ENCODE data around the gene SLC44A3. TPM values are rescaled to one million over a fixed set of nuclear protein-coding genes. Genes with fewer than 3 reads are reported as not detected.
"Not testable (repeated sequence)": the region's sequence is repeated elsewhere in the genome, so short reads cannot be mapped to it uniquely, and the experiment has no call there.

The SLC44A3 gene
- total and polyA plus RNA-seq, 8 donors, result 13.0 to 52.5 (median 23.2) TPM

DNA sequence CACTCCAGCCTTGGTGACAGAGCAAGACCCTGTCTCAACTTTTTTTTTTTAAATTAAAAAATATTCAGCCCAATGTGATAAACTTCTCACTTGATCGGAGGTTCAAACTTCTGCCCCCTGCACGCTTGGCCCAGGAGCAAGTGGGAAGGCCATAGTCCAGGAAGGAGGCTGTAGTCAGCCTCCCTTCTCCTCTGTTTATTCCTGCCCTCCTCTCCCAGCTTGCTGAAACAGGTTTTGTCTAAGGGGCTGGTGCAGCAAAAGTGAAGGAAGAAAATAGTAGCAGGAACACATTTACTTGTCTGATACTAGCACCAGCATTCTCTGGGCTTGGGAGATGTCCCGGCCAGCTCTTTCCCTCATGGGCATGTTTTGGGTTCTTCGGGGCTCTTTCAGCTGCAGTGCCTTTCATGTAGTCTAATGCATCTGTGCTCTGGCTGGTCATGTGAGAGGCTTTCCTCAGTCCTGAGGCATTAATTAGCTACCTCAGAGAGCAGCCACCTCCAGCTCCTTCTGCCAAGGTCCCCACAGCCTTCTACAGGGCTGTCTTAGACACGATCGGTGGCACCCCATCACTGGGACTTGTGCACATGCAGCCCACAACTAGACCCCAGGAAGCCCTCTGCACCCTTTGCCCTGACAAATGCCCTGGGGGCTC lies 12.9 kb downstream of the SLC44A3 start:
- TF ChIP-seq, protein P1, sequence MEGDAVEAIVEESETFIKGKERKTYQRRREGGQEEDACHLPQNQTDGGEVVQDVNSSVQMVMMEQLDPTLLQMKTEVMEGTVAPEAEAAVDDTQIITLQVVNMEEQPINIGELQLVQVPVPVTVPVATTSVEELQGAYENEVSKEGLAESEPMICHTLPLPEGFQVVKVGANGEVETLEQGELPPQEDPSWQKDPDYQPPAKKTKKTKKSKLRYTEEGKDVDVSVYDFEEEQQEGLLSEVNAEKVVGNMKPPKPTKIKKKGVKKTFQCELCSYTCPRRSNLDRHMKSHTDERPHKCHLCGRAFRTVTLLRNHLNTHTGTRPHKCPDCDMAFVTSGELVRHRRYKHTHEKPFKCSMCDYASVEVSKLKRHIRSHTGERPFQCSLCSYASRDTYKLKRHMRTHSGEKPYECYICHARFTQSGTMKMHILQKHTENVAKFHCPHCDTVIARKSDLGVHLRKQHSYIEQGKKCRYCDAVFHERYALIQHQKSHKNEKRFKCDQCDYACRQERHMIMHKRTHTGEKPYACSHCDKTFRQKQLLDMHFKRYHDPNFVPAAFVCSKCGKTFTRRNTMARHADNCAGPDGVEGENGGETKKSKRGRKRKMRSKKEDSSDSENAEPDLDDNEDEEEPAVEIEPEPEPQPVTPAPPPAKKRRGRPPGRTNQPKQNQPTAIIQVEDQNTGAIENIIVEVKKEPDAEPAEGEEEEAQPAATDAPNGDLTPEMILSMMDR (IDR thresholded peaks at IDR 0.05), result no peak
- DNase-seq (no peak), ATAC-seq (no peak), FAIRE-seq (no peak)
- Histone ChIP-seq H3K36me3 (peaks cover 0 to 22% (median 4%) of the 10 kb centered on the region in 3 donors), H3K4me3 (no peak overlapping the region), H3K9me3 (no peaks in the 10 kb centered on the region), H3K27ac (no peak overlapping the region), H3K27me3 (no peaks in the 10 kb centered on the region), H3K4me1 (no peaks in the 10 kb centered on the region)
- 95 to 96% methylated on average over 6 of the region's 6 CpGs for WGBS, 2 donors
- intact Hi-C loops (cut with DNase I), result no loop called here

GRCh38 chr1:94836891-94837290 lies 16.7 kb downstream of the SLC44A3 start:
- Histone ChIP-seq H3K9me3 (no peaks in the 10 kb centered on the region), H3K36me3 (peaks cover 0 to 11% (median 0%) of the 10 kb centered on the region in 3 donors), H3K27me3 (no peaks in the 10 kb centered on the region), H3K4me3 (no peak overlapping the region), H3K27ac (no peak overlapping the region), H3K4me1 (no peaks in the 10 kb centered on the region)
- intact Hi-C loops (cut with DNase I), result no loop called here
- TF ChIP-seq, protein P1 (IDR thresholded peaks at IDR 0.05), result no peak
- ATAC-seq (no peak), FAIRE-seq (no peak), DNase-seq (no peak)
- WGBS, 2 donors, result 93% methylated on average over 2 of the region's 2 CpGs

DNA sequence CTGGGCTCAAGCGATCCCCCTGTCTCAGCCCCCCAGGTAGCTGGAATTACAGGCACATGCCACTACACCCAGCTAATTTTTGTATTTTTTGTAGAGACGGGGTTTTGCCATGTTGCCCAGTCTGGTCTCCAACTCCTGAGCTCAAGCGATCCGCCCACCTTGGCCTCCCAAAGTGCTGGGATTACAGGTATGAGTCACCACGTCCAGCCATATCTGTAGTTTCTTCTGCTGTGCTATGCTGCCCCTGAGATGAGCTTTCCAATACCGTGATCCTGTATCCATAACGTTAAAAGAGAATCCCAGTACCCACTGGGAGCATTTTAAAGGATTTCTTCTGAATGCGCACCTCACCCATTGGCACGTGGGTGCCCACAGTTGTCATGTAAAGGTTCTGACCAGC lies 20.2 kb downstream of the SLC44A3 start:
- ATAC-seq, result not testable (repeated sequence)

GRCh38 chr1:94840808-94841207 lies 20.7 kb downstream of the SLC44A3 start:
- DNase-seq, result no peak
- 94 to 98% methylated on average over 5 of the region's 5 CpGs for WGBS, 2 donors
- FAIRE-seq, result no peak
- no peak for ATAC-seq
- intact Hi-C loops (cut with DNase I), result no loop called here
- H3K36me3 ChIP-seq, result peaks cover 0 to 34% (median 10%) of the 10 kb centered on the region in 3 donors
- TF ChIP-seq, protein P1 (IDR thresholded peaks at IDR 0.05), result no peak
- no peak overlapping the region for H3K27ac ChIP-seq
- no peaks in the 10 kb centered on the region for H3K9me3 ChIP-seq
- no peaks in the 10 kb centered on the region for H3K4me1 ChIP-seq
- H3K4me3 ChIP-seq, result no peak overlapping the region
- H3K27me3 ChIP-seq, result no peaks in the 10 kb centered on the region

More for the DNA sequence above, 20.2 kb downstream of the SLC44A3 start:
- peaks cover 0 to 30% (median 6%) of the 10 kb centered on the region in 3 donors for H3K36me3 ChIP-seq
- WGBS, 2 donors, result 93 to 96% methylated on average over 9 of the region's 9 CpGs
- intact Hi-C loops (cut with DNase I); H3K27ac ChIP-seq; H3K4me3 ChIP-seq; H3K9me3 ChIP-seq; FAIRE-seq; DNase-seq; H3K27me3 ChIP-seq; H3K4me1 ChIP-seq: not testable (repeated sequence)

DNA sequence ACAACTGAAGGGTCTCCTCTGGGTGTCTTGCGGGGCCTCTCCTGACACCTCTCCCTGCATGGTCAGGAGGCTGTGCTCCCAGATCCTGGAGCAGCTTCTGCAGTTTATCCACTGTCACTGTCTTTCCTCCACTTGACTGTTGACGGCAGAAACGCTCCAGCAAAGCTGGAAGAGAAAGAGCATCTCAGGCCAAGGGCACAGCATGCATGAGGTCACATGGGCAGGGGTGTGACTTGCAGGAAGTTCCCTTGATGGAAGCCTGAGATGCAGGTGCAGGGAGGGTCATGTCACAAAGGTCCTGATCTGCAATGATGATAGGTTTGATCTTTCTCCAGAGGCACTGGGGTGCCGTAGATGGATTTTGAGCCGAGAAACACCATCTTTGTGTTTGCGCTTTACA lies 23.3 kb downstream of the SLC44A3 start:
- H3K27ac ChIP-seq, result no peak overlapping the region
- no peaks in the 10 kb centered on the region for H3K4me1 ChIP-seq
- FAIRE-seq (no peak), ATAC-seq (no peak), DNase-seq (no peak)
- TF ChIP-seq, protein P1 (IDR thresholded peaks at IDR 0.05), result no peak
- no peaks in the 10 kb centered on the region for H3K27me3 ChIP-seq
- no peak overlapping the region for H3K4me3 ChIP-seq
- 87 to 90% methylated on average over 6 of the region's 6 CpGs for WGBS, 2 donors
- intact Hi-C loops (cut with DNase I), result no loop called here
- H3K36me3 ChIP-seq, result peaks cover 0 to 35% (median 17%) of the 10 kb centered on the region in 3 donors
- H3K9me3 ChIP-seq, result no peaks in the 10 kb centered on the region

Data from pancreas (tissue), 10 donors.